PC-3 (cell line): ENCODE results near the gene LGI4. TPM values are rescaled to one million over a fixed set of nuclear protein-coding genes. Genes with fewer than 3 reads are reported as not detected.

ENCODE experiments used
- ATAC-seq: fragments of 200-7000 bp; cut with Tn5 transposase; 2 replicates; pipeline ENCODE4 v1.9.1; 2020; ENCODE audit warnings: mild to moderate bottlenecking, moderate library complexity
- BruUV-seq: library from RNA; stranded (reverse); fragments of 400-500 nt; replicated peaks from 2 replicates; lab custom pipeline; 2021; lab: Mats Ljungman, UMichigan
- CTCF ChIA-PET: fragments of 300-600 bp; sonication (Branson Sonifier 250); formaldehyde crosslinking; loops from one replicate; lab custom pipeline; 2022; ENCODE audit warnings: antibody characterized with exemption; lab: Charles Lee
- POLR2A ChIA-PET: fragments of 300-600 bp; sonication (Branson Sonifier 250); formaldehyde crosslinking; loops from one replicate; lab custom pipeline; 2022; ENCODE audit warnings: antibody characterized with exemption; ENCODE audit not compliant: unreplicated experiment; lab: Charles Lee
- DNase-seq: peaks from one replicate; pipeline ENCODE4 v3.0.0-alpha.2; 2015
- H2AFZ ChIP-seq: fragments of 300-600 bp; sonication (generic); 2 replicates; pipeline ENCODE4 v1.6.0; 2016; ENCODE audit warnings: antibody characterized with exemption, low read length
- H3F3A ChIP-seq: fragments of 300-600 bp; sonication (generic); one replicate; pipeline ENCODE4 v1.6.0; 2017; ENCODE audit warnings: antibody characterized with exemption, low read length, control low read depth, mild to moderate bottlenecking; ENCODE audit not compliant: unreplicated experiment
- H3K27ac ChIP-seq: fragments of 300-600 bp; sonication (generic); 2 replicates; pipeline ENCODE4 v1.5.1; 2016; ENCODE audit warnings: mild to moderate bottlenecking, low read length
- H3K27me3 ChIP-seq: fragments of 300-600 bp; sonication (generic); 2 replicates; pipeline ENCODE4 v1.6.1; 2016; ENCODE audit warnings: low read length, mixed read lengths
- H3K36me3 ChIP-seq: fragments of 300-600 bp; sonication (generic); 2 replicates; pipeline ENCODE4 v1.6.1; 2016; ENCODE audit warnings: low read depth, mixed run types, low read length, mixed read lengths
- H3K4me1 ChIP-seq: fragments of 300-600 bp; sonication (generic); 2 replicates; pipeline ENCODE4 v1.5.1; 2016; ENCODE audit warnings: low read length; ENCODE audit not compliant: insufficient read depth
- H3K4me2 ChIP-seq: fragments of 300-600 bp; sonication (generic); 2 replicates; pipeline ENCODE4 v1.6.0; 2016; ENCODE audit warnings: low read length
- H3K4me3 ChIP-seq: fragments of 300-600 bp; sonication (generic); 2 replicates; pipeline ENCODE4 v1.5.1; 2016; ENCODE audit warnings: mild to moderate bottlenecking, low read length, mixed read lengths
- H3K79me2 ChIP-seq: fragments of 300-600 bp; sonication (generic); 2 replicates; pipeline ENCODE4 v1.6.1; 2017; ENCODE audit warnings: low read length, mixed read lengths
- H3K9ac ChIP-seq: fragments of 300-600 bp; sonication (generic); 2 replicates; pipeline ENCODE4 v1.6.0; 2016; ENCODE audit warnings: mild to moderate bottlenecking, low read length
- H3K9me2 ChIP-seq: fragments of 300-600 bp; sonication (generic); replicated peaks from 2 replicates; pipeline ENCODE4 v1.6.1; 2016; ENCODE audit warnings: mixed run types, low read length, mixed read lengths
- H3K9me3 ChIP-seq: fragments of 300-600 bp; sonication (generic); 2 replicates; pipeline ENCODE4 v1.6.1; 2016; ENCODE audit warnings: low read length, mixed read lengths
- H4K20me1 ChIP-seq: fragments of 300-600 bp; sonication (generic); 2 replicates; pipeline ENCODE4 v1.6.1; 2016; ENCODE audit warnings: low read length, mixed read lengths
- CTCF ChIP-seq: fragments of 300-600 bp; sonication (generic); conservative IDR thresholded peaks from 2 replicates; pipeline ENCODE4 v1.5.1; 2017; ENCODE audit warnings: antibody characterized with exemption, low read depth, mild to moderate bottlenecking, low read length
- EZH2 ChIP-seq: fragments of 300-600 bp; sonication (generic); IDR thresholded peaks from one replicate; pipeline ENCODE4 v1.6.1; 2017; ENCODE audit warnings: antibody characterized with exemption, mild to moderate bottlenecking, low read length; ENCODE audit not compliant: unreplicated experiment
- EZH2phosphoT487 ChIP-seq: fragments of 300-600 bp; sonication (generic); IDR thresholded peaks from 2 replicates; pipeline ENCODE4 v1.6.1; 2018; ENCODE audit warnings: mild to moderate bottlenecking, antibody characterized with exemption, low read length, borderline replicate concordance
- intact Hi-C: fragments of 100-400 bp; cut with micrococcal nuclease; formaldehyde crosslinking; loops from 2 replicates; pipeline ENCODE4 v1.9.0; 2023
- total RNA-seq: library from RNA; depleted of rRNA; stranded (reverse); fragments of >200 nt; gene quantifications from 2 replicates; pipeline ENCODE4 v1.2.3, GENCODE V29; 2014

Gene LGI4
- total RNA-seq, 1 experiment from 2014 or later: 0.22 TPM

DNA sequence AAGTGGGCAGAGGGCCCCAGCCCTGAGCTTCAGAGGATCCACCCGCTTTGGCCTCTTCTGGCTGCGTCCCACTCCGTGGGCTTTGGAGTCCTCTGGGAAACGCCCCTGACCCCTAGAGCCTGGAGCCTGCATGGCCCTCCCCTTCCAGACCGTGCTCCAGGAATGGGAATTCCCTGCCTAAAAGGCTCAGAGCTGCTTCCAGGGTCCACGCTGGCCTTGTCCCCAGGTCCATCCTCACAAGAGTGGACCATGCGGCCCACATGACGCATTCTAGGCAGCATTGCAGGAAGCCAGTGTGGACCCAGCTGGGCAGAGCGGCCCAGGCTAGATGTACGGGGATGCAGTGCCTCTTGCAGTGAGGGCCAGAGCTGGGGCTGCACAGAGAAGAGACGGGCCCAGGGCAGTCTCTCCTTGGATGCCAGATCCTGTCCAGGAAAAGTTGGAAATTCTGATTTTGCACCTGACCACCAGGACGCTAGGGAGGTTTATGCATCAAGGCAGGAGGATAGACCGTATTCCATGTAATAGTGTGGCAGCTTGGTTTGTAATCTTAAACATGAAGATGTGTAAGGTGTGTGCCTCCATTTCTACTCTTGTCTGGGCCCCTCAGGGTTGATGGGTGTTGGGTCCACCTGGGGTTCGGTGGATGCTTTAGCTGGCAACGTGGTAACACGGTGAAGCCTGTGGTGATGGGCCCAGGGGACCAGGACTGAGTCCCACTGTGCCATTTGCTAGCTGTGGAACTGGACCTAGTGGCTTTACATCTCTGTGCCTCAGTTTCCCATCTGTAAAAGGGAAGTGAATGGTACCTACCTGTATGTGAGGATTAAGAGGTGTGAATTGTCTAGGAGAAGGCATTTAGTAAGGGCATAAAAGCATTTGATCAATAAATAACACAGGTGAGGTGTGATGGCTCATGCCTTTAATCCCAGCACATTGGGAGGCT lies 34.0 kb downstream of the LGI4 start:
- ChIA-PET POLR2A (no interaction called here), CTCF (interaction anchor here (0.6 kb wide), 1 partner anchor 334 kb away, joined by 4 read pairs; no protein-coding TSS in a partner anchor)
- Histone ChIP-seq H3K79me2 (no peaks in the 10 kb centered on the region), H4K20me1 (no peaks in the 10 kb centered on the region), H3K36me3 (no peaks in the 10 kb centered on the region), H3K4me2 (no peak overlapping the region), H3F3A (no peaks in the 10 kb centered on the region), H3K9me2 (no peaks in the 10 kb centered on the region), H3K4me3 (no peak overlapping the region), H2AFZ (no peak overlapping the region), H3K9me3 (no peaks in the 10 kb centered on the region), H3K27ac (no peak overlapping the region), H3K4me1 (no peaks in the 10 kb centered on the region), H3K27me3 (no peaks in the 10 kb centered on the region), H3K9ac (no peak overlapping the region)
- BruUV-seq: no TSS peak
- no peak for DNase-seq
- TF ChIP-seq EZH2phosphoT487 (no peak), CTCF (no peak), EZH2 (no peak)
- intact Hi-C loops: no loop called here
- no peak for ATAC-seq

DNA sequence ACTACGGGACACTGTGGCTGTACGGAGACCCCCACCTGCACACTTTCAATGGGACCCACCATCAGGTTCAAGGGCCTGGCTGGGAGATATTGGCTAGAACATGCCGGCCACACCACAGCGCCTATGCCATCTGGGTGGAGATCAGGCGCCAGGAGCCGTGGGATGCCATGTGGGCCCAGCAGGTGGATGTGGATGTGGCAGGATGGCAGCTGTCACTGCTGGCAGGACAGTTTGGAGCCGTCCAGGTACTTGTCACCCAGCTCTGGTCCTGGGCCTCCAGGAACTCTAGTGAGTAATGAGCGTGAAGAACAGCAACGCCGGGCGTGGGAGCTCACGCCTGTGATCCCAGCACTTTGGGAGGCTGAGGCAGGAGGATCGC lies 35.0 kb downstream of the LGI4 start:
- H4K20me1 ChIP-seq: no peaks in the 10 kb centered on the region
- H3K4me3 ChIP-seq: no peak overlapping the region
- no peak overlapping the region for H3K27ac ChIP-seq
- DNase-seq (no peak), ATAC-seq (no peak)
- ChIA-PET CTCF (no interaction called here), POLR2A (no interaction called here)
- TF ChIP-seq EZH2: no peak
- TF ChIP-seq EZH2phosphoT487: no peak
- TF ChIP-seq CTCF: no peak
- H3F3A ChIP-seq: no peaks in the 10 kb centered on the region
- no peaks in the 10 kb centered on the region for H3K79me2 ChIP-seq
- intact Hi-C loops: no loop called here
- no peaks in the 10 kb centered on the region for H3K4me1 ChIP-seq
- no peak overlapping the region for H2AFZ ChIP-seq
- H3K36me3 ChIP-seq: no peaks in the 10 kb centered on the region
- H3K27me3 ChIP-seq: no peaks in the 10 kb centered on the region
- no peaks in the 10 kb centered on the region for H3K9me3 ChIP-seq
- no peaks in the 10 kb centered on the region for H3K9me2 ChIP-seq
- no peak overlapping the region for H3K9ac ChIP-seq
- no TSS peak for BruUV-seq
- H3K4me2 ChIP-seq: no peak overlapping the region
